Measurements from ENCODE around the gene RCAN2. TPM values are rescaled to one million over a fixed set of nuclear protein-coding genes. Genes with fewer than 3 reads are reported as not detected.

The RCAN2 gene
- total and polyA plus RNA-seq, 2 experiments from 2014 or later, result 6.0 to 9.3 TPM

GRCh38 chr6:46381057-46381456 is 110.2 kb downstream of the RCAN2 start (continued):
- TF ChIP-seq ZNF462 (CRISPR knock-in tag; IDR thresholded peaks at IDR 0.05) (no peak), CTCF (conservative IDR thresholded peaks at IDR 0.05; ENCODE audit: low read depth in 2 of 2) (no peak), ZNF331 (CRISPR knock-in tag; IDR thresholded peaks at IDR 0.05; ENCODE audit: low read depth) (no peak)

- Mint-ChIP-seq H3K27me3 (ENCODE audit: insufficient read depth, low read depth, poor library complexity) (peaks cover 2% of the 10 kb centered on the region), H3K9me3 (no peaks in the 10 kb centered on the region), H3K4me1 (peaks cover 26% of the 10 kb centered on the region), H3K36me3 (ENCODE audit: low read depth) (no peaks in the 10 kb centered on the region), H3K27ac (no peak overlapping the region), H3K4me3 (no peak overlapping the region)
- H3K4me3 ChIP-seq, result no peak overlapping the region
- H3F3A ChIP-seq (replicated peaks; ENCODE audit: low read depth), result no peaks in the 10 kb centered on the region
- H3K27ac ChIP-seq (ENCODE audit: low read depth), result no peak overlapping the region
- H3K27me3 ChIP-seq (ENCODE audit: insufficient read depth), result no peaks in the 10 kb centered on the region
- no peak; the same call in 2 of the 3 replicates for ATAC-seq
- no peak overlapping the region for H3K4me2 ChIP-seq
- no peaks in the 10 kb centered on the region for H3K9me2 ChIP-seq (ENCODE audit: insufficient read depth)
- H4K20me1 ChIP-seq (replicated peaks; ENCODE audit: insufficient read depth), result no peaks in the 10 kb centered on the region; the same call in 1 of the 2 replicates
- H3K79me2 ChIP-seq (replicated peaks; ENCODE audit: insufficient read depth), result no peaks in the 10 kb centered on the region
- no peak for TF ChIP-seq STAT1 (IDR thresholded peaks at IDR 0.05; ENCODE audit: unreplicated experiment)
- no peak overlapping the region for H2AFZ ChIP-seq
- 0 out of 2 replicates have a peak, but pooled peaks cover 10% of the 10 kb centered on the region for H3K4me1 ChIP-seq (ENCODE audit: insufficient read depth)
- no peaks in the 10 kb centered on the region for H3K36me3 ChIP-seq (ENCODE audit: insufficient read depth)
- DNase-seq (ENCODE audit: low spot score), result no peak
Measured at GRCh38 chr6:46380152-46380807, 111.0 kb downstream of the RCAN2 start.
